ENCODE results near the gene TYW1. TPM values are rescaled to one million over a fixed set of nuclear protein-coding genes. Genes with fewer than 3 reads are reported as not detected.
"Not testable (repeated sequence)": the region's sequence is repeated elsewhere in the genome, so short reads cannot be mapped to it uniquely, and the experiment has no call there.

Gene TYW1, protein sequence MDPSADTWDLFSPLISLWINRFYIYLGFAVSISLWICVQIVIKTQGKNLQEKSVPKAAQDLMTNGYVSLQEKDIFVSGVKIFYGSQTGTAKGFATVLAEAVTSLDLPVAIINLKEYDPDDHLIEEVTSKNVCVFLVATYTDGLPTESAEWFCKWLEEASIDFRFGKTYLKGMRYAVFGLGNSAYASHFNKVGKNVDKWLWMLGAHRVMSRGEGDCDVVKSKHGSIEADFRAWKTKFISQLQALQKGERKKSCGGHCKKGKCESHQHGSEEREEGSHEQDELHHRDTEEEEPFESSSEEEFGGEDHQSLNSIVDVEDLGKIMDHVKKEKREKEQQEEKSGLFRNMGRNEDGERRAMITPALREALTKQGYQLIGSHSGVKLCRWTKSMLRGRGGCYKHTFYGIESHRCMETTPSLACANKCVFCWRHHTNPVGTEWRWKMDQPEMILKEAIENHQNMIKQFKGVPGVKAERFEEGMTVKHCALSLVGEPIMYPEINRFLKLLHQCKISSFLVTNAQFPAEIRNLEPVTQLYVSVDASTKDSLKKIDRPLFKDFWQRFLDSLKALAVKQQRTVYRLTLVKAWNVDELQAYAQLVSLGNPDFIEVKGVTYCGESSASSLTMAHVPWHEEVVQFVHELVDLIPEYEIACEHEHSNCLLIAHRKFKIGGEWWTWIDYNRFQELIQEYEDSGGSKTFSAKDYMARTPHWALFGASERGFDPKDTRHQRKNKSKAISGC
- 34.5 and 43.1 TPM in 2 replicates for total RNA-seq (2014; rRNA removed; shearing (Covaris generic))

DNA sequence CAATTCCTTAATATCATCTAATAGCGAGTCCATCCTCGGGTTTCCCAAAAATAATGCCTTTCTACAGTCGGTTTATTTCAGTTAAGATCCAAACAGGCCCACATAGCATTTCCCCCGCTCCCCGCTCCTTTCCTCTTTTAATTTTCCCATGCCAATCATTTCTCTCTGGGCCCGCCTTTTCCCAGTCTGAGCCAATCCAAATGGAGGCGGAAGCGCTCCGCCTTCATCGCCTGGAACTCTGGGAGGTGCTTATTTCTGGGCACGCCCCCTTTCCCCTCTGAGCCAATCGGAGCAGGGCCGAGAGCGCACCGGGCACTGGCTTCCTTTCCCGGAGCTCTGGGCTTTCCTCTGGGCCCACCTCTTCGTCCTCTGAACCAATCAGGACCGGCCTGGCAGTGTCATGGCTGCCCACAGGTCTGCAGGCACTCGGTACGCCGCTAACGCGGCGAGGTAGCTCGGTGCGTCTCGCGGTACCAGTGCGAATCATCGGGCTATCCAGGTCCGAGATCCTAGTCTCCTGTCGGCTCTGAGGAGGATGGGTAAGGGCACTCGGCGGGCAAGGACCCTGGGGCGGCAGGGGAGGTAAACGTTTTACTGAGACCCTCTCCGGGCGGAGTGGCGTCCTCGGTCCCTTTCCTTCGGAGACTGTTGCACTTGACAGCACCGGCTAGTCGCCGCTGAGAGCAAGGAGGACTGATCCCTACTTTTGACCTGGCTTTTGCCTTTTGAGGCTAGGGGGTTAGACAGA lies at the start of gene TYW1:
TSS of gene TYW1 (plus strand) at position 390 of the 748 bp plus-strand sequence. CDS start at position 536, 146 bp downstream.
- DNase-seq (ENCODE audit: low read depth) = peak; percentile 100

DNA sequence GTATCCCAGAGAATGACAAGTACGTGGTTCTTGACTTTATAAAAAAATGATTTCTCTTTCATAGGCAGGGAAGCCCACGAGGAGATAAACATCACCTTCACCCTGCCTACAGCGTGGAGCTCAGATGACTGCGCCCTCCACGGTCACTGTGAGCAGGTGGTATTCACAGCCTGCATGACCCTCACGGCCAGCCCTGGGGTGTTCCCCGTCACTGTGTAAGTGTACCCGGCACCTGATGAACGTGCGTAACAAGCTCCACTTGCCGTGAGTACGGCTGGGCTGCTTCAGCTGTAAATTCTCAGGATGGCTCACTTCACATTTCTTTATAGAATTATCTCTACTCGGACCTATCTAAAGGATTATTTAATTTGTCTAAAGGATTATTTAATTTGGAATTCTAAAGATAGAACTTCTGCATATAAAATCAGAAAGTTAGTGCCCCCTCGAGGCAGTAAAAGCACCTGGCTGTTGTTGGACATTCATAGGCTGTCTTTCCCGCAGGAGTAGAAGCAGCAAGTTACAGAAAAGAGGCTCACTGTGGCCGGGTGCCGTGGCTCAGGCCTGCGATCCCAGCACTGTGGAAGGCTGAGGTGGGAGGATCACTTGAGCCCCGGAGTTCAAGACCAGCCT lies 48.0 kb upstream of the TYW1 start:
- no peak for DNase-seq (ENCODE audit: low read depth)

DNA sequence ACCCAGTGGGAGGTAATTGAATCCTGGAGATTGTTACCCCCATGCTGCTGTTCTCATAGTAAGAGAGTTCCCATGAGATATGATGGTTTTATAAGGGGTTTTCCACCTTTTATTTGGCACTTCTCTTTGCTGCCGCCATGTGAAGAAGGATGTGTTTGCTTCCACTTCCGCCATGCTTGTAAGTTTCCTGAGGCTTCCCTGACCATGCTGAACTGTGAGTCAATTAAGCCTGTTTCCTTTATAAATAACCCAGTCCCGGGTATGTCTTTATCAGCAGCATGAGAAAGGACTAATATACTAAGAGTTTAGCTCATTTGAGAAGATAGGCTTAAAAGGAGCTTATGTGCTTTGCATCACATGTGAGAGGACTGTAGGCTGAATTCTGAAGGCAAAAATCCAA lies 46.3 kb upstream of the TYW1 start:
- peak; percentile 32 for DNase-seq (ENCODE audit: low read depth)

DNA sequence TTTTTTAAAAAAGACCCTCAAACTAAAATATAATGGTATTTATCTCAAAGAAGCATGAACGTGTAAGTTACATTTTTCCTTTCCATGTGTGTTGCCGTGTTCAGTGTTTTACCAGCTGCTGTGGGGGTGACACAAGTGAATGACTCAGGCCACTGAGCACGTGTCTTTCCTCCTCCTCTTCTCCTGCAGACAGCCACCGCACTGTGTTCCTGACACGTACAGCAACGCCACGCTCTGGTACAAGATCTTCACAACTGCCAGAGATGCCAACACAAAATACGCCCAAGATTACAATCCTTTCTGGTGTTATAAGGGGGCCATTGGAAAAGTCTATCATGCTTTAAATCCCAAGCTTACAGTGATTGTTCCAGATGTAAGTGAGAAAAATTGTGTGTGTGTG lies 45.9 kb upstream of the TYW1 start:
- DNase-seq (ENCODE audit: low read depth) = peak; percentile 88

DNA sequence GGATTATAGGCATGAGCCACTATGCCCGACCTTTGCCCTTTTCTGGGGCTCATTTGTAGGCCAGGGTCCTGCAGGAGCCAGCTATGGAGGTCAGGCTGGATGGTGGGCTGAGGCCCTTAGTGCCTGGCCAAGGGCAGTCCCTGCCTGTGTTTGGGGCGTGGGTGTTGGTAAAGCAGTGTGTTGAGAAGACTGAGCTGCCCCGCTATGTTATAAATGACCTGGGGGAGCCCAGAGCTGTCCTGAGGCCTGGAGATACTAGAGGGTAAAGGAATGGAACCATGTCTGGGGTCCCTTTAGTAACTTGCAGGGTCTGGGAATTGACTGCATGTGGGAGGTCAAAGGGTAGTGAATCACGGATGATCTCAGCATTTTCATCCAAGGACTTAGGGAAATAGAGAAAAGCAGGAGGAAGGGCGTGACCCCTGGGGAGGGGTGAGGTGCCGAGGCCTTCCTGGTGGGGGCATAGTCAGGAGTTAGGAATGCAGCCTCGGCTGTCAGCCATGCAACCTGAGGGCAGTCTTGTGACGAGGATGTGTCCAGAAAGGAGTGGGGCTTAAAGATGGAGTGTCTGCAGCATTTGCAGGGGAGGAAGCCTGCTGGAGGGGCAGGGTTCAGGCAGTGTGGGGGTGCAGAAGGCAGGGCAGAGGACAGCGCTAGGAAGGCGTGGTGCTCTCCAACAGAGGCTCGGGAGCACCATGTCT lies 44.1 kb upstream of the TYW1 start:
- peak; percentile 93 for DNase-seq (ENCODE audit: low read depth)

DNA sequence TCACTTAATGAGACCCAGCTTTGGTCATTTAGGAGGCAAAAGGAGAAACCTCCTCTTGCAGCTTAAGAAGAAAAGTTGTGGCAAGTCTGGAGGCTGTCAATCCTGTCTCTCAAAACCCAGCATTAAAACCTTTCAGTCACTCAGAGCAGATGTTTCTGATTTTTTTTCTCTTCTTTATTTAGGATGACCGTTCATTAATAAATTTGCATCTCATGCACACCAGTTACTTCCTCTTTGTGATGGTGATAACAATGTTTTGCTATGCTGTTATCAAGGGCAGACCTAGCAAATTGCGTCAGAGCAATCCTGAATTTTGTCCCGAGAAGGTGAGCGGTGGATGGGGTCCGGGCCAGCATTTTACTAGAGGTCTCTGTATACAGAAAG lies 43.6 kb upstream of the TYW1 start:
- no peak for DNase-seq (ENCODE audit: low read depth)

DNA sequence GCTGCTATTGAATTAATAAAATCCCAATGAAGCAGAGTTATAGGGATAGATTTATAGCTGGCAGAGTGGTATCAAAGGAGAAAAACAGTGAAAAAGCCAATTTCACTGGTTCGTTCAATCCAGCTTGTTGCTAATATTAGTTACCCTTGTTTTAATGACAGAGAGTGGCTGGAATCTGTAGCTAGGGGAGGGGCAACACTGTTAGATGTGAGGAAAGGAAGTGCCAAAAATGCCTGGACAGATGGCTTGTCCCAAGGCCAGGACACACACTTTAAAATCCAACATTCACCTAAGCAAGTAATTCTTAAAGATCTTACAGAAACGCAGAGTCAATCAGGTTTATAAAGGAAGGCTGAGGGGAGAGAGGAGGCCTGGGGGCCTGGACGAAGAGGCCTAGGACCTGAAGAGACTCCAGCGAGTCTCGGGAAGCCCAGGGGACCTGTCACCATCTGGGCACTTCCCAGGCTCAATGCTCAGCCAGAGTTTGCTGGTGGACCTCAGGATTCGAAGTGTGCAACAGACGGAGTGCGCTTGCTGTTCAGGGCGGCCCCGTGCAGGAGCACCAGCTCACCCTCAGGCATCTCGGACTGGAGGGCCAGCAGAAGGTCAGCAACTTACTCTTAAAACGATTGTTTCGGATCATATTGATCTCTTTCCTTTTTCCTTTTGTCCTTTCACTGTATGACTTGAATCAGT lies 38.9 kb upstream of the TYW1 start:
- no peak for DNase-seq (ENCODE audit: low read depth)

DNA sequence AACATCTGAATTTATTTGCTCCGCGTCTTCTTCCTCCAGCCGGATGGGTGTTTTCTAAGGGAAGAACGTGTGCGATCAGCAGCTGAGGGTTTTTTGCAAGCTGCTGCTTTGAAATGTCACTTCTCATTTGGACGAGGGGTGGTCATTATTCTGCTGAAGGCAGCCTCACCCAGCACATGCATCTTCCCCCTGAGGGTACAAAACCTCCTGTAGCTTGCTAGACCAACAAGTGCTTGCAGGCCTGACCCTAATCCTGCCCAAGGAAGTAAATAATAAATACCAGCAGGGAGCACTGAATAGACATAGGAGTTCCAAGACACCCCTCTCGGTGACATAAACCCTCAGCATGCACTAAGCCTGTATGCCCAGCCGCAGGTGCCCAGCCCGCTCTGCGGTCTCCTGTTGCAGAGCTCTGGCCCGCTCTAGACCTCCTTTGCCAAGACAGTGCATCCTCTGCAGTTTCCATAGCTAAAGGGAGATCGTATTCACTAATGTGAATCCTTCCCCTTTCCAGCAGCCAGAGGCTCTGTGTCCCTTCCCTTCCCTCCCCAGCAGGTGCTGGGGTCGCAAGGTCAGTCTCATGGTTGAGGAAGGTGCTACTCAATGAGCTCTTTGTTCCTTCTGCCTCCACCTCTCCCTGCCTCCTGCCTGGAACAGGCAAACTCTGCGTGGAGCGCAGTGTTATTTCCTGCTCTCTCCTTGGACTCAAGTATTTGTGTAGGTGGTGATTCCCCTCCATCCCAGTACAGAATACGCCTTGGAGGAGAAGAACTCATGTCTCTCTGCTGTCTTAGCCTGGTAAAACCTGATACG lies 37.9 kb upstream of the TYW1 start:
- no peak for DNase-seq (ENCODE audit: low read depth)

DNA sequence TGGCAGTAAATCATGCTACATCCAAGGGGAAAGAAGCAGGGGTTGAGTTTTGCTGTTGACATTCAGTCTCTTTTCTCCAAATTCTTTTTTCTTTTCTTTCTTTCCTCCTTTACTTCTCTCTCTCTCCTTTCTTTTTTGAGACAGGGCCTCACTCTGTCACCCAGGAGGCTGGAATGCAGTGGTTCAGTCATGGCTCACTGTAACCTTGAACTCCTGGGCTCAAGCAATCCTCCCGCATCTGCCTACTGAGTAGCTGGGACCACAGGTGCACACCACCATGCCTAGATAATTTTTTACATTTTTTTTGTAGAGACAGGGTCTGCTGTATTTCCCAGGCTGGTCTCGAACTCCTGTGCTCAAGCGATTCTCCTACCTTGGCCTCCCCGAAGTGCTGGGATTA lies 36.4 kb upstream of the TYW1 start:
- no peak for DNase-seq (ENCODE audit: low read depth)

DNA sequence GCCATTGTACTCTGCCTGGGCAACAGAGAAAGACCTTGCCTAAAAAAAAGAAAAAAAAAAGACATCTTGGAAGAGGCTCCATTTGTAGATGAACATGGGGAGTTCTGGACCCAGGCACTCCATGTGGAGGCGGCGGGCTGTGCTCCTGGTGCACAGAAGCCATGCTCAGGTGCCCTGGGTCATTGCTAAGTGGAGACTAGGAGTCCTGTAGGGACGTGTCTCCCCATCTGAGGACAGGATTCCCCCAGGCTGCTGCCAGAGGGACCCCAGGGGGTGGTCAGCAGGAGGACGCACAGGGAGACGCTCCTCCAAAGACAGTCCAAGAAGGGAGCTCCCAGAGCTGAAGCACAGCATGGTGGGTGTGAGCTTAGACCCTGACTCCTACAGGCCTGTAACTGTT lies 35.5 kb upstream of the TYW1 start:
- DNase-seq (ENCODE audit: low read depth) = no peak

DNA sequence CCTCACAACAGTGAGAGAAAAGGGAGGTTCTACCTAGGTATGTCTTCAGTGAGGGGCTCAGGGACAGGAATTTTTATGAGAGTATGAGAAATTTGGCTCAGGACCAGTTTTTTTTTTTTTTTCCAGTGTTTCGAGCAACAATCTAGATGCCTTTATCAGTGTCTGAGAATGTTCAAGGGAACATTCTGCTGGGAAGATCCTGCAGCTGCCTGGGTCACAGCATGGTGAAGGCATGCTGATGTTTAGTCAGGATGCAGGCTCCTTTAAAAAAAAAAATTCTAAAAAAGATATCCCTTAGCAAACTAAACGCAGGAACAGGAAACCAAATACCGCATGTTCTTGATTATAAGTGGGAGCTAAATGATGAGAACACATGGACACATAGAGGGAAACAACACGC lies 32.2 kb upstream of the TYW1 start:
- no peak for DNase-seq (ENCODE audit: low read depth)

DNA sequence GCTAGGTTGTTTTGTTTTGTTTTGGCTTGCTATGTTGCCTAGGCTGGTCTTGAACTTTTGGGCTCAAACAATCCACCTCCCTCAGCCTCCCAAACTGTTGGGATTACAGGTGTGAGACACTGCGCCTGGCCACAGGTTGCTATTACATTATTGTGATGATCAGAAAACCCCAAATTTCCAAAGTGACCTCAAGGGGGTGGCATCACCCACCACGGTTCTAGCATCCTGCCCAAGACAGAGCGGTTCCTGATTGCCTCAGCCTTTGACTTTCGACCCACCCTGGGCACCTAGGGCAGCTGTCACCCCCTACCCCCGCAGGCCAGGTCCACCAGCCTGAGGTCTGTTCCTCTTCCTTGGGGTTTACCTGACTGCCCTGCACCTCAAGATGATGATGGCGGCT lies 29.6 kb upstream of the TYW1 start:
- no peak for DNase-seq (ENCODE audit: low read depth)

DNA sequence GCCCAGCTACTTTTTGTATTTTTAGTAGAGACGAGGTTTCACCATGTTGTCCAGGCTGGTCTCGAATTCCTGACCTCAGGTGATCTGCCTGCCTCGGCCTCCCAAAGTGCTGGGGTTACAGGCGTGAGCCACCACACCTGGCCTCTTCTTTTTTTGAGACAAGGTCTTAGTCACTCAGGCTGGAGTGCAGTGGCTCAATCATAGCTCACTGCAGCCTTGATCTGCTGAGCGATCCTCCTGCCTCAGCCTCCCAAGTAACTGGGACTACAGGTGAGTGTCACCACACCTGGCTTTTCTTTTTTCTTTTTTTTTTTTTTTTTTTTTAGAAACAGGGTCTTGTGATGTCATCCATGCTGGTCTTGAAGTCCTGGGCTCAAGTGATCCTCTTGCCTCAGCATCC lies 27.6 kb upstream of the TYW1 start:
- DNase-seq (ENCODE audit: low read depth) = not testable (repeated sequence)

DNA sequence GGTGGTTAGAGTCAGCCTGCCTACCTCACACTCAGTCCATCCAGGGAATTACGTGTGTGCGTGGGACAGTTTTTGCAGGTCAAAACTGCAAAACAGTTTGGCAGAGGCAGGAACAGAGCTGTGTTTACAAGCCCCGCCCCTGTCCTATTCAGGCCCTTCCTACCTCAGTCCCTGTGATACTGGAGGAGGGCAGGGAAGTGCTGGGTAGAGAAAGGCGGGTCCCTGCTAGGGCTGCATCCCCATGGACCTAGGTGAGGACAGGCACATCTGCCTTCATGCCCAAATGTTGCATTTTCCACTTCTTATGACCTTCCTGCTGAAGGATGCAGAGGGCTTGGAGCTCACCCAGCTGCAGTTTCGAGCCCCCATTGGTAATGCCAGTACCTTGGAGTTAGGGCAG lies 26.3 kb upstream of the TYW1 start:
- DNase-seq (ENCODE audit: low read depth) = no peak

DNA sequence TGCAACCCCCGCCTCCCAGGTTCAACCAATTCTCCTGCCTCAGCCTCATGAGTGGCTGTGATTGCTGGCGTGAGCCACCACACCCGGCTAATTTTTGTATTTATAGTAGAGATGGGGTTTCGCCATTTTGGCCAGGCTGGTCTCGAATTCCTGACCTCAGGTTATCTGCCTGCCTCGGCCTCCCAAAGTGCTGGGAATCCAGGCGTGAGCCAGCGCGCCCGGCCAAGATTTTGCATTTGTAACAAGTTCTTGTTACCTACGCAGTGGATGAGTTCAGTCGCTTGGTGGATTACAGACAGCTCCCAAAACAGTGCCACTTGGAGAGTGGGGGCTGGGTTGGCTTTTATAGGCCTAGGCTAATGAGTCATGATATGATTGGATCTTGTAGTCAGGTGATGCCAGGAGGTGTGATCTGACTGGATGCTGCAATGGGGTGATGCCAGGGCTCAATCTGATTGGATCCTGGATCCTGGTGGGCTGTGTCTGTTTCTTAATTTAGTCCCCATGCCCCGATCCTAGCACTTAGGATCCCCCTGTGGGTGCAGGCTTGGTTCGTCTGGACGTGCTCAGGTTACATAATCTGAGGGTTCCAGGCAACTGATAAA lies 21.5 kb upstream of the TYW1 start:
- DNase-seq (ENCODE audit: low read depth) = peak; percentile 17

DNA sequence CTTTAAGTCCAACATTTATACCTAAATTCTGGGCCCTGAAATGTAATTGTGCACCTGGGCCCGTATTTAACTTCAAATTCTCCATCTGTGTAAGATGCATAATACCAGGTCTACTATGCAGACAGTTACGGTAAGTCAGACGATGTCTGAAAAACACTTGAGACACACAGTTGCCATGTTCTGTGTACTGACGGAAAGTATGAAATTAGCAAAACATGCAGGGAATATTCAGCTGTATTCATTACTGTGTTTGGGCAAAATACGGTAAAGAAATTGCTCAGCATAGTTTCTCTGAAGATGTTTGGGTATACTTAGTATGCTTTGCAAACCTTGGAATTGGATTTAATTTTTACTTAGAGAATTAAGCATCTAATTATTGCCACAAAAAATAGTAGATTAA lies 18.3 kb upstream of the TYW1 start:
- not testable (repeated sequence) for DNase-seq (ENCODE audit: low read depth)

DNA sequence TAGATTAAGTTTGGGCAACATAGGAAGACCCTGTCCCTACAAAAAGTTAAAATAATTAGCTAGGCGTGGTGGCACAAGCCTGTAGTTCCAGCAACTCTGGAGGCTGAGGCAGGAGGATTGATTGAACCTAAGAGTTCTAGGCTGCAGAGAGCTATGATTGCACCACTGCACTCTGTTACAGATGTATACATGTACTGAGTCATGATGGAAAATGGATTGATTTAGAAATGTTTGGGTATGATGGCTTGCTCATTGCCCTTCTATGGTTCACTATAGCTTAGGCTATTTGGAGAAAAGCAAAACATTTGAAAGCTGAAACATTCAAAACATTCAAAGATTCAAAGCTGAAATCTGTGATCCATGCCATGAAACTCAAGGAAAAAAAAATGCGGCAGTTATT lies 17.6 kb upstream of the TYW1 start:
- not testable (repeated sequence) for DNase-seq (ENCODE audit: low read depth)

DNA sequence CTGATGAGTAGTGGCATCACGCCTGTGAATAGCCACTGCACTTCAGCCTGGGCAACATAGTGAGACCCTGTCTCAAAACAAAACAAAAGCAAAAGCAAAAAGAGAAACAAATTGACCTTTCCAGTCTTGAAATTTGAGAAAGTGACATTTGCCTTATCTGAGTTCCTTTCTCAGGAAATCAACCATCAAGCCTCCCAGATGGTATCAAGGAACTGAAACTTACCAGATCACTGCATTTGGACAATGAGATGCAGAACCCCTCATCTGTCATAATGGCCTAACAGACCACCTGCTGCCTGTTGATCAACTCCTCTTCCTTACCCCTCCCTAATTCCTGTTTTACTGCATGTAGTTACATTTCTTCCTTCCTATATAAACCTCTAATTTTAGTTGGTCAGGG lies 16.3 kb upstream of the TYW1 start:
- DNase-seq (ENCODE audit: low read depth) = not testable (repeated sequence)

DNA sequence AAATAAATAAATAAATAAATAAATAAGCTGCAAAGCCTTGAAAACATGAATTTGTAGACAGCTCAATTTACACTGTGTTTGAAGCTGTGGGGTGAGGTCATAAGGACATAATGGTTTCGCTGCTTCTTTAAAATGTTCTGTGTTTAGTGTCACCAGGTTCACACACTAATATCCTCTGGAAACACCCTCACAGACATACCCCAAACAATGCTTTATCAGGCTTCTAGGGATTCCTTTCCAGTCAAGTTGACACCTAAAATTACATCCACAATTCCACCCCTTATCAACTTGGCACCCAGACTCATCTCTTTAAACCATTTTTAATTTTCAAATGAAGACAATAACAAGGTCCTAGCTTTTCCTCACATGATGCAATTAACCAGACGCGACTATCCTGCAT lies 7.1 kb upstream of the TYW1 start:
- not testable (repeated sequence) for DNase-seq (ENCODE audit: low read depth)

Data from Daoy (cell line).